ENCODE results near the gene TSPOAP1.

GRCh38 chr17:58377093-58377601 lies 48.6 kb upstream of the TSPOAP1 start:
- TF ChIP-seq EZH2 (IDR thresholded peaks at IDR 0.05; ENCODE audit: insufficient read depth, low read length), result no peak
- TF ChIP-seq CTCF (IDR thresholded peaks at IDR 0.05; ENCODE audit: insufficient read depth, low read depth, low read length), result no peak
